ENCODE data around the gene MAPK12.

- TF ChIP-seq MYC (IDR thresholded peaks at IDR 0.05; ENCODE audit: low read depth, low read length) = no peak
- no peak for TF ChIP-seq POLR2A (IDR thresholded peaks at IDR 0.05; ENCODE audit: extremely low read depth, insufficient read length)
- TF ChIP-seq CTCF (IDR thresholded peaks at IDR 0.05; ENCODE audit: low read depth, low read length) = no peak
- TF ChIP-seq MAX (IDR thresholded peaks at IDR 0.05; ENCODE audit: low read depth, low read length) = no peak
Observed at GRCh38 chr22:50302564-50302963, 41.1 kb upstream of the MAPK12 start.

All from NB4 (cell line).